Measurements from ENCODE around the gene ROPN1L. TPM values are rescaled to one million over a fixed set of nuclear protein-coding genes. Genes with fewer than 3 reads are reported as not detected.

ROPN1L gene
- total RNA-seq, 3 donors from 2014 or later (not counting 1 experiment from before 2014, with no cell fraction given): 1.2 to 5.2 (median 4.3) TPM

DNA sequence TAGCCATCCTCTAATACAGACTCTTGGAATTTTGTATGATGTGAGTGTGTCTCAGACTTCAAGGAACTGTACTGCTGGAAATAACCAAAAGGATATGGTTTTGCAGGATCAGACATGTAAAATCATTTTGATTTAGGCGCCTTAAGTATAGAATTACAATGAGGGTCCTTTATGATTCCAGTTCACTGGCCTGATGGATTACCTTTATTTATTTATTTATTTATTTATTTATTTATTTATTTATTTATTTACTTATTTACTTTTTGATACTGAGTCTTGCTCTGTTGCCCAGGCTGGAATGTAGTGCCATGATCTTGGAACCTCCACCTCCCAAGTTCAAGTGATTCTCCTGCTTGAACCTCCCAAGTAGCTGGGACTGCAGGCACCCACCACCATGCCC lies 37.9 kb upstream of the ROPN1L start:
- ATAC-seq (no peak), DNase-seq (no peak)
- WGBS (ENCODE audit: insufficient coverage): 100% methylated on average over 1 of the region's 1 CpG
- Histone ChIP-seq H3K27me3 (ENCODE audit: control insufficient read depth, insufficient read depth, low read length) (no peaks in the 10 kb centered on the region), H3K27ac (ENCODE audit: low read length) (no peak overlapping the region), H3K36me3 (ENCODE audit: control insufficient read depth, insufficient read depth, low read length) (peaks cover 66% of the 10 kb centered on the region), H3K4me1 (ENCODE audit: control insufficient read depth, insufficient read depth, low read length) (no peaks in the 10 kb centered on the region), H3K9me3 (ENCODE audit: control insufficient read depth, insufficient read depth, low read length) (no peaks in the 10 kb centered on the region), H3K4me3 (ENCODE audit: low read length) (no peak overlapping the region)
- Mint-ChIP-seq H3K4me3 (no peak overlapping the region), H3K27ac (no peak overlapping the region), H3K36me3 (peaks cover 10% of the 10 kb centered on the region), H3K27me3 (ENCODE audit: low read depth in 2 of 2) (no peaks in the 10 kb centered on the region), H3K4me1 (no peaks in the 10 kb centered on the region), H3K9me3 (no peaks in the 10 kb centered on the region)
- intact Hi-C loops (cut with micrococcal nuclease): no loop called here
- TF ChIP-seq, protein P1, sequence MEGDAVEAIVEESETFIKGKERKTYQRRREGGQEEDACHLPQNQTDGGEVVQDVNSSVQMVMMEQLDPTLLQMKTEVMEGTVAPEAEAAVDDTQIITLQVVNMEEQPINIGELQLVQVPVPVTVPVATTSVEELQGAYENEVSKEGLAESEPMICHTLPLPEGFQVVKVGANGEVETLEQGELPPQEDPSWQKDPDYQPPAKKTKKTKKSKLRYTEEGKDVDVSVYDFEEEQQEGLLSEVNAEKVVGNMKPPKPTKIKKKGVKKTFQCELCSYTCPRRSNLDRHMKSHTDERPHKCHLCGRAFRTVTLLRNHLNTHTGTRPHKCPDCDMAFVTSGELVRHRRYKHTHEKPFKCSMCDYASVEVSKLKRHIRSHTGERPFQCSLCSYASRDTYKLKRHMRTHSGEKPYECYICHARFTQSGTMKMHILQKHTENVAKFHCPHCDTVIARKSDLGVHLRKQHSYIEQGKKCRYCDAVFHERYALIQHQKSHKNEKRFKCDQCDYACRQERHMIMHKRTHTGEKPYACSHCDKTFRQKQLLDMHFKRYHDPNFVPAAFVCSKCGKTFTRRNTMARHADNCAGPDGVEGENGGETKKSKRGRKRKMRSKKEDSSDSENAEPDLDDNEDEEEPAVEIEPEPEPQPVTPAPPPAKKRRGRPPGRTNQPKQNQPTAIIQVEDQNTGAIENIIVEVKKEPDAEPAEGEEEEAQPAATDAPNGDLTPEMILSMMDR (IDR thresholded peaks at IDR 0.05): no peak

DNA sequence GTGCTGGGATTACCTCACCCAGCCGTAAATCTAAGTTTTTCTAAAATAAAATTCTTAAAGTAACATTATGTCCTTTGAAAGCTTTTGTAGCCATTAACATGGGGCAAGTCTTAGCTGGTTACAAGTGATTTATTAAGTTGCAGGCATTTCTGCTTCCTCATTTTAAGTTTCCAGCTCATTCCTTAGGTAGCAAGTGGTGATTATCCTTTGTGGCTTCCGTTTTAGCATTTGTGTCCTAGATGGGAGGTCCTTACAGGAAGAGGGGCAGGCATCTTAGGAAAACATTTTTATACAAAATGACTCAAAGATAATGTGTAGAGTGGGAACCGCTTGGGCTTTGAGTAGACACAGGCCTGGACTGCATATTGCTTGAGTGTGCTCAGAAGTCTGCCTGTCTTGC lies 35.0 kb upstream of the ROPN1L start:
- H3K36me3 Mint-ChIP-seq: peaks cover 25% of the 10 kb centered on the region
- H3K27me3 ChIP-seq (ENCODE audit: control insufficient read depth, insufficient read depth, low read length): no peaks in the 10 kb centered on the region
- DNase-seq: no peak
- no peak overlapping the region for H3K27ac ChIP-seq (ENCODE audit: low read length)
- no peaks in the 10 kb centered on the region for H3K9me3 ChIP-seq (ENCODE audit: control insufficient read depth, insufficient read depth, low read length)
- H3K4me1 Mint-ChIP-seq: peaks cover 8% of the 10 kb centered on the region in 2 donors
- no peaks in the 10 kb centered on the region for H3K9me3 Mint-ChIP-seq
- ATAC-seq: no peak
- 75% methylated on average over 3 of the region's 3 CpGs for WGBS (ENCODE audit: insufficient coverage)
- no peaks in the 10 kb centered on the region for H3K4me1 ChIP-seq (ENCODE audit: control insufficient read depth, insufficient read depth, low read length)
- H3K27ac Mint-ChIP-seq: no peak overlapping the region
- H3K27me3 Mint-ChIP-seq (ENCODE audit: low read depth in 2 of 2): no peaks in the 10 kb centered on the region
- intact Hi-C loops (cut with micrococcal nuclease): no loop called here
- TF ChIP-seq, protein P1 (IDR thresholded peaks at IDR 0.05): no peak
- no peak overlapping the region for H3K4me3 ChIP-seq (ENCODE audit: low read length)
- H3K36me3 ChIP-seq (ENCODE audit: control insufficient read depth, insufficient read depth, low read length): peaks cover 82% of the 10 kb centered on the region
- H3K4me3 Mint-ChIP-seq: no peak overlapping the region

GRCh38 chr5:10409504-10409903 lies 32.2 kb upstream of the ROPN1L start:
- H3K27me3 ChIP-seq (ENCODE audit: control insufficient read depth, insufficient read depth, low read length): no peaks in the 10 kb centered on the region
- no peak for ATAC-seq
- peaks cover 86% of the 10 kb centered on the region for H3K36me3 ChIP-seq (ENCODE audit: control insufficient read depth, insufficient read depth, low read length)
- H3K9me3 ChIP-seq (ENCODE audit: control insufficient read depth, insufficient read depth, low read length): no peaks in the 10 kb centered on the region
- DNase-seq: no peak
- Mint-ChIP-seq H3K27ac (peak overlapping the region; percentile 22 to 34), H3K9me3 (no peaks in the 10 kb centered on the region), H3K4me1 (peaks cover 8% of the 10 kb centered on the region in 2 donors), H3K4me3 (no peak overlapping the region), H3K36me3 (peaks cover 33% of the 10 kb centered on the region), H3K27me3 (ENCODE audit: low read depth in 2 of 2) (no peaks in the 10 kb centered on the region)
- intact Hi-C loops (cut with micrococcal nuclease): no loop called here
- no peak overlapping the region for H3K27ac ChIP-seq (ENCODE audit: low read length)
- no peak overlapping the region for H3K4me3 ChIP-seq (ENCODE audit: low read length)
- H3K4me1 ChIP-seq (ENCODE audit: control insufficient read depth, insufficient read depth, low read length): no peaks in the 10 kb centered on the region
- TF ChIP-seq, protein P1 (IDR thresholded peaks at IDR 0.05): no peak
- whole genome bisulfite sequencing (ENCODE audit: insufficient coverage): 97% methylated on average over 1 of the region's 1 CpG

GRCh38 chr5:10410662-10411061 lies 31.0 kb upstream of the ROPN1L start:
- Histone ChIP-seq H3K4me3 (ENCODE audit: low read length) (no peak overlapping the region), H3K36me3 (ENCODE audit: control insufficient read depth, insufficient read depth, low read length) (peaks cover 89% of the 10 kb centered on the region), H3K4me1 (ENCODE audit: control insufficient read depth, insufficient read depth, low read length) (no peaks in the 10 kb centered on the region), H3K27ac (ENCODE audit: low read length) (no peak overlapping the region), H3K27me3 (ENCODE audit: control insufficient read depth, insufficient read depth, low read length) (no peaks in the 10 kb centered on the region), H3K9me3 (ENCODE audit: control insufficient read depth, insufficient read depth, low read length) (no peaks in the 10 kb centered on the region)
- Mint-ChIP-seq H3K9me3 (no peaks in the 10 kb centered on the region), H3K27ac (no peak overlapping the region), H3K27me3 (ENCODE audit: low read depth in 2 of 2) (no peaks in the 10 kb centered on the region), H3K36me3 (peaks cover 33% of the 10 kb centered on the region), H3K4me3 (no peak overlapping the region), H3K4me1 (peaks cover 8% of the 10 kb centered on the region in 2 donors)
- ATAC-seq (no peak), DNase-seq (no peak)
- intact Hi-C loops (cut with micrococcal nuclease): no loop called here
- TF ChIP-seq, protein P1 (IDR thresholded peaks at IDR 0.05): no peak
- WGBS (ENCODE audit: insufficient coverage): no CpG with 5 or more reads among the region's 1 CpG

All from natural killer cell (primary cell).